KMS-11 (cell line): Measurements from ENCODE around the gene AGPAT2.
A peak's percentile ranks its signal among the peaks of the same experiment; 100 is the strongest.

ENCODE experiments used
- H2AFZ ChIP-seq: fragments of 200-600 bp; sonication (generic); 2 replicates; pipeline ENCODE4 v1.6.1; 2016; ENCODE audit warnings: antibody characterized with exemption, mixed run types, low read depth
- H3K27ac ChIP-seq: fragments of 200-600 bp; sonication (generic); 2 replicates; pipeline ENCODE4 v1.6.1; 2016; ENCODE audit warnings: mild to moderate bottlenecking, mixed run types
- H3K27me3 ChIP-seq: fragments of 200-600 bp; sonication (generic); 2 replicates; pipeline ENCODE4 v1.6.1; 2017; ENCODE audit warnings: mild to moderate bottlenecking, low read depth, mixed run types, moderate library complexity; ENCODE audit not compliant: insufficient read depth
- H3K36me3 ChIP-seq: fragments of 200-600 bp; sonication (generic); 2 replicates; pipeline ENCODE4 v1.6.1; 2017; ENCODE audit warnings: mild to moderate bottlenecking, mixed run types; ENCODE audit not compliant: insufficient read depth
- H3K4me1 ChIP-seq: fragments of 200-600 bp; sonication (generic); 2 replicates; pipeline ENCODE4 v1.6.1; 2016; ENCODE audit warnings: mild to moderate bottlenecking, low read depth, mixed run types; ENCODE audit not compliant: poor library complexity, severe bottlenecking
- H3K4me2 ChIP-seq: fragments of 200-600 bp; sonication (generic); 2 replicates; pipeline ENCODE4 v1.7.0; 2016; ENCODE audit warnings: mild to moderate bottlenecking, mixed run types
- H3K4me3 ChIP-seq: fragments of 200-600 bp; sonication (generic); IDR thresholded peaks from 2 replicates; pipeline ENCODE4 v1.6.1; 2017; ENCODE audit warnings: low read depth, low read length, mixed read lengths; ENCODE audit not compliant: insufficient read depth
- H3K79me2 ChIP-seq: fragments of 200-600 bp; sonication (generic); 2 replicates; pipeline ENCODE4 v1.6.1; 2016; ENCODE audit warnings: low read depth, mixed run types; ENCODE audit not compliant: insufficient read depth
- H3K9ac ChIP-seq: fragments of 200-600 bp; sonication (generic); 2 replicates; pipeline ENCODE4 v1.6.1; 2016; ENCODE audit warnings: mild to moderate bottlenecking, mixed run types
- H4K20me1 ChIP-seq: fragments of 200-600 bp; sonication (generic); 2 replicates; pipeline ENCODE4 v1.6.1; 2016; ENCODE audit warnings: mild to moderate bottlenecking, mixed run types; ENCODE audit not compliant: insufficient read depth
- CTCF ChIP-seq: fragments of 200-600 bp; sonication (generic); conservative IDR thresholded peaks from 2 replicates; pipeline ENCODE4 v1.6.1; 2017; ENCODE audit warnings: low read depth, mild to moderate bottlenecking, antibody characterized with exemption, low read length, moderate library complexity, mixed read lengths

AGPAT2 gene

GRCh38 chr9:136644593-136645351 is 42.5 kb downstream of the AGPAT2 start:
- H3K27me3 ChIP-seq = peaks cover 96% of the 10 kb centered on the region
- H3K4me3 ChIP-seq = no peak overlapping the region
- no peaks in the 10 kb centered on the region for H4K20me1 ChIP-seq
- peaks cover 4% of the 10 kb centered on the region for H3K4me1 ChIP-seq
- H2AFZ ChIP-seq = peak overlapping the region; percentile 34; the same call in 1 of the 2 replicates
- peak; percentile 86 for TF ChIP-seq CTCF
- H3K4me2 ChIP-seq = peak overlapping the region; percentile 39; the same call in 1 of the 2 replicates
- no peak overlapping the region for H3K27ac ChIP-seq
- no peaks in the 10 kb centered on the region for H3K79me2 ChIP-seq
- no peaks in the 10 kb centered on the region for H3K36me3 ChIP-seq
- H3K9ac ChIP-seq = no peak overlapping the region

DNA sequence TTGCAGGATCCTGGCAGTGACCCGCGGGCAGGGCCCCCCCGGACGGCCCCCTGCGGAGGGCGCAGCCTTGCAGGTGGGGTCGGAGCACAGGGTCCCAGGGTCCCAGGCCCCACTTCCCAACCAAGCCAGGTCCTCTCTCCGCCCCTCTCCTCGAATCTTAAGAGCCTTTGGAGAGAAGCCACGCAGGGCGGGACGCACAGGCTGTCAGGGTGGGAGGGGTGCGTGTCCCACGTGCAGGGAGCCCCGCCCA is 43.0 kb downstream of the AGPAT2 start:
- no peaks in the 10 kb centered on the region for H3K36me3 ChIP-seq
- H3K4me1 ChIP-seq = peaks cover 4% of the 10 kb centered on the region
- H2AFZ ChIP-seq = peak overlapping the region; percentile 34; the same call in 1 of the 2 replicates
- H3K27ac ChIP-seq = no peak overlapping the region
- no peaks in the 10 kb centered on the region for H3K79me2 ChIP-seq
- H3K27me3 ChIP-seq = peaks cover 97% of the 10 kb centered on the region
- no peak overlapping the region for H3K9ac ChIP-seq
- no peak overlapping the region for H3K4me3 ChIP-seq
- TF ChIP-seq CTCF = no peak
- H4K20me1 ChIP-seq = no peaks in the 10 kb centered on the region
- H3K4me2 ChIP-seq = peak overlapping the region; percentile 39; the same call in 1 of the 2 replicates

DNA sequence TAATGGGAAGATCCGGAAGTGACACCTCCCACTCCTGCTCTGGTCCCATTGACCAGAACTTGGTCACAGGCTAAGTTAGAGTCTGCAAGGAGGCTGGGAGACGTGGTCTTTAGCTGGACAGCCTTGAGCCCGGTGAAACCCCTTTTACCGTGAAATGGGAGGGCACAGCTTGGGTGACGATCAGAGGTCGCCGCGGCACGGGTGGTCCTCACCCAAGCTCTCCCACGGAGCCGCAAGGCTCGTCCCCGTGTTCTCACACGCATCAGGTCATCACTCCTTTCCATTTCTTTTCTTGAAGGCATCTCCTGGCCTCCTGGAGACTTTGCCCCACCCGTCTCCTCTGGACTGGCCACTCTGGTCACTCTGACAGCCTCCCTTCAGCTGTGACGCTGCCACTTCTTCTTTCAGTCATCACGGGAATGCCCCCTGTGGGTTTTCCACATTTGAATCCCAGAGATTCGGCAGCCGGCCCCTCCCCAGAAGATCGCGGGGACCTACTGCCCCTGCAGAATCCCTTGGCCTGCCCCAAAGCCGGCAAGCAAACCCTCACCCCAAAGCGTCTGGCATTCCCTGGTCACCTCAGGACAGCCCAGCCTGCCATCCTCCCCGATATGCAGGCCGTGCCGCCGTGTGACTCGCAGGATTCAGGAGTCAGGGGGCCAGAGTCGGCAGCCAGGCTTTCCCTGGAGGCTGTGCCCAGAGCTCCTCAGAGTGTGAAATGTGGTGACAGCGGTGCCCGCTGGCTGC is 43.5 kb downstream of the AGPAT2 start:
- Histone ChIP-seq H3K36me3 (no peaks in the 10 kb centered on the region), H3K9ac (no peak overlapping the region), H3K27me3 (peaks cover 95% of the 10 kb centered on the region), H3K27ac (no peak overlapping the region), H3K4me1 (peaks cover 4% of the 10 kb centered on the region), H3K4me2 (peak overlapping the region; percentile 39; the same call in 1 of the 2 replicates), H4K20me1 (no peaks in the 10 kb centered on the region), H3K4me3 (no peak overlapping the region), H2AFZ (peak overlapping the region; percentile 34; the same call in 1 of the 2 replicates), H3K79me2 (no peaks in the 10 kb centered on the region)
- no peak for TF ChIP-seq CTCF

GRCh38 chr9:136642439-136642921 is 44.8 kb downstream of the AGPAT2 start:
- no peak overlapping the region for H3K9ac ChIP-seq

More at GRCh38 chr9:136642439-136642921, 44.8 kb downstream of the AGPAT2 start:
- no peak overlapping the region for H3K4me2 ChIP-seq
- no peak overlapping the region for H2AFZ ChIP-seq
- H3K27me3 ChIP-seq = peaks cover 95% of the 10 kb centered on the region
- H4K20me1 ChIP-seq = no peaks in the 10 kb centered on the region
- no peak overlapping the region for H3K4me3 ChIP-seq
- H3K36me3 ChIP-seq = no peaks in the 10 kb centered on the region
- H3K4me1 ChIP-seq = peaks cover 4% of the 10 kb centered on the region
- H3K27ac ChIP-seq = no peak overlapping the region
- TF ChIP-seq CTCF = no peak
- H3K79me2 ChIP-seq = no peaks in the 10 kb centered on the region
